Keratinocyte (primary cell): Measurements from ENCODE around the gene GARNL3. TPM values are rescaled to one million over a fixed set of nuclear protein-coding genes. Genes with fewer than 3 reads are reported as not detected.

ENCODE experiments used
- DNase-seq: peaks from one replicate; pipeline ENCODE4 v3.0.0-alpha.2; 2011; ENCODE audit warnings: low read depth, missing footprints, low spot score
- FAIRE-seq: peaks from 2 replicates; lab custom pipeline; 2011; peaks lifted over from hg19 to GRCh38; lab: Jason Lieb, UNC
- H2AFZ ChIP-seq: 2 replicates; pipeline ENCODE4 v1.6.0; 2012; ENCODE audit warnings: low read length, control low read depth, inconsistent platforms; ENCODE audit not compliant: control insufficient read depth
- H3K27ac ChIP-seq: 2 replicates; pipeline ENCODE4 v1.5.1; 2011; ENCODE audit warnings: low read length; ENCODE audit not compliant: control insufficient read depth, insufficient read depth
- H3K27me3 ChIP-seq: 3 replicates; pipeline ENCODE4 v1.6.0; 2011; ENCODE audit warnings: low read length; ENCODE audit not compliant: control insufficient read depth, insufficient read depth; ENCODE audit errors: extremely low read depth
- H3K36me3 ChIP-seq, 2 experiments: 2 replicates in 1 of 2; 3 replicates in 1 of 2; pipeline ENCODE4 v1.5.1; 2011; ENCODE audit warnings: low read length in 2 of 2, mild to moderate bottlenecking in 1 of 2; ENCODE audit not compliant: control insufficient read depth in 2 of 2, insufficient read depth in 2 of 2; ENCODE audit errors: extremely low read depth in 1 of 2
- H3K4me1 ChIP-seq: 3 replicates; pipeline ENCODE4 v1.5.1; 2011; ENCODE audit warnings: low read length; ENCODE audit not compliant: control insufficient read depth, insufficient read depth; ENCODE audit errors: extremely low read depth
- H3K4me2 ChIP-seq: 3 replicates; pipeline ENCODE4 v1.6.0; 2011; ENCODE audit warnings: low read depth, low read length; ENCODE audit not compliant: control insufficient read depth, insufficient read depth; ENCODE audit errors: extremely low read depth
- H3K4me3 ChIP-seq, 3 experiments: fragments of 200-600 bp in 1 of 3; sonication (generic) in 1 of 3; 2 replicates in 2 of 3; 3 replicates in 1 of 3; pipeline ENCODE4 v1.5.1; 2011 to 2016; ENCODE audit warnings: low read length in 3 of 3, mild to moderate bottlenecking in 3 of 3, control low read depth in 2 of 3, inconsistent platforms in 1 of 3, low read depth in 1 of 3, mixed read lengths in 1 of 3, mixed run types in 1 of 3, moderate library complexity in 1 of 3; ENCODE audit not compliant: control insufficient read depth in 2 of 3, insufficient read depth in 2 of 3; ENCODE audit errors: extremely low read depth in 1 of 3
- H3K79me2 ChIP-seq: 2 replicates; pipeline ENCODE4 v1.6.0; 2012; ENCODE audit warnings: low read length; ENCODE audit not compliant: control insufficient read depth, insufficient read depth
- H3K9ac ChIP-seq: 3 replicates; pipeline ENCODE4 v1.6.0; 2011; ENCODE audit warnings: low read length; ENCODE audit not compliant: control insufficient read depth, insufficient read depth; ENCODE audit errors: extremely low read depth
- H3K9me1 ChIP-seq: 3 replicates; pipeline ENCODE4 v1.6.0; 2011; ENCODE audit warnings: low read length; ENCODE audit not compliant: control insufficient read depth, insufficient read depth; ENCODE audit errors: extremely low read depth
- H3K9me3 ChIP-seq: 2 replicates; pipeline ENCODE4 v1.5.1; 2012; ENCODE audit warnings: low read depth, low read length; ENCODE audit not compliant: control insufficient read depth
- H4K20me1 ChIP-seq: 3 replicates; pipeline ENCODE4 v1.6.0; 2011; ENCODE audit warnings: low read length; ENCODE audit not compliant: control insufficient read depth, insufficient read depth; ENCODE audit errors: extremely low read depth
- EZH2 ChIP-seq: IDR thresholded peaks from one replicate; pipeline ENCODE4 v1.6.1; 2012; ENCODE audit warnings: inconsistent platforms, mild to moderate bottlenecking, low read length, moderate library complexity
- dilution Hi-C: fragments of 300-500 bp; cut with MboI; formaldehyde crosslinking; loops from one replicate; pipeline ENCODE4 v1.7.0; 2020; ENCODE audit warnings: low sequenced_read_pairs; ENCODE audit not compliant: extremely low pct_ligation_motif_present
- polyA plus RNA-seq, 5 experiments: library from polyadenylated mRNA; depleted of rRNA in 3 of 5; stranded (reverse) in 3 of 5; stranded (forward) in 1 of 5; unstranded in 1 of 5; fragments of >200 nt; gene quantifications; 1 replicate in 1 of 5; 2 replicates in 3 of 5; 3 replicates in 1 of 5; pipeline versions ENCODE4 v1.2.1 to v1.2.3, GENCODE V29; 2011 to 2012; ENCODE audit warnings: missing spikeins in 2 of 5, low read depth in 1 of 5, low replicate concordance in 1 of 5
- TF ChIP-seq, protein P1 (sequence below), 3 experiments: IDR thresholded peaks in 1 of 3; conservative IDR thresholded peaks in 1 of 3; optimal IDR thresholded peaks in 1 of 3; 2 replicates in 2 of 3; 3 replicates in 1 of 3; pipeline versions ENCODE3 to v1.5.1; 2011; ENCODE audit warnings: low read length in 3 of 3, mild to moderate bottlenecking in 3 of 3, moderate library complexity in 2 of 3, control low read depth in 1 of 3, inconsistent platforms in 1 of 3; ENCODE audit not compliant: insufficient read depth in 2 of 3; ENCODE audit errors: extremely low read depth in 1 of 3

Gene GARNL3
- polyA plus RNA-seq, 1 donor (not counting 4 experiments of a cell fraction or from before 2014, with no cell fraction given), result 2.4 TPM

DNA sequence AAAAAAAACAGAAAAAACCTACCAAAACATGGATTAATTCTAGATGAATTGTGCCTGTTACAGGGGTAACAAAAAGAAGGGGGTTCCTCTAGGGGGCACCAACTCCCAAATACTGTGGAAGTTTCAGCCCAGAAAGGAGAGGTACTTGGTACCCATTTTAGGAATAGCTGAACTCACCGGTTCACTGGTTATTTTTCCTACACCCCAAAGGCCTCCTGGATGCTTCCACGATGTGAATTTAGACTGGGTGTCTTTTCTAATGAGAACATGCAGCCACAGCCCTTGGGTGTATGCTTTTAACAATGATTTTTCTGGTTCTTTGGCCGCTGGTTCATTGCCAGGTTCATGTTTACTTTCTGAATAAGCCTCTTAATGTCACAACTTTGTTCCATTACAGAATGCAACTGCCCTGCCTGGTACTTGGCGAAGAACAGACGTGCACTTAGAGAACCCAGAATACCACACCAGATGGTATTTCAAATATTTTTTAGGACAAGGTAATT is 46.7 kb downstream of the GARNL3 start:
- Histone ChIP-seq H3K9ac (no peak overlapping the region), H3K4me1 (no peaks in the 10 kb centered on the region), H3K4me3 (no peak overlapping the region), H3K4me2 (no peak overlapping the region), H3K9me1 (no peaks in the 10 kb centered on the region), H3K9me3 (no peaks in the 10 kb centered on the region), H4K20me1 (no peaks in the 10 kb centered on the region), H3K79me2 (no peaks in the 10 kb centered on the region), H2AFZ (no peak overlapping the region), H3K27me3 (no peaks in the 10 kb centered on the region), H3K36me3 (peaks cover 0 to 1% of the 10 kb centered on the region in 2 experiments), H3K27ac (no peak overlapping the region)
- no peak for FAIRE-seq
- DNase-seq, result no peak
- TF ChIP-seq EZH2, result no peak
- TF ChIP-seq, protein P1, sequence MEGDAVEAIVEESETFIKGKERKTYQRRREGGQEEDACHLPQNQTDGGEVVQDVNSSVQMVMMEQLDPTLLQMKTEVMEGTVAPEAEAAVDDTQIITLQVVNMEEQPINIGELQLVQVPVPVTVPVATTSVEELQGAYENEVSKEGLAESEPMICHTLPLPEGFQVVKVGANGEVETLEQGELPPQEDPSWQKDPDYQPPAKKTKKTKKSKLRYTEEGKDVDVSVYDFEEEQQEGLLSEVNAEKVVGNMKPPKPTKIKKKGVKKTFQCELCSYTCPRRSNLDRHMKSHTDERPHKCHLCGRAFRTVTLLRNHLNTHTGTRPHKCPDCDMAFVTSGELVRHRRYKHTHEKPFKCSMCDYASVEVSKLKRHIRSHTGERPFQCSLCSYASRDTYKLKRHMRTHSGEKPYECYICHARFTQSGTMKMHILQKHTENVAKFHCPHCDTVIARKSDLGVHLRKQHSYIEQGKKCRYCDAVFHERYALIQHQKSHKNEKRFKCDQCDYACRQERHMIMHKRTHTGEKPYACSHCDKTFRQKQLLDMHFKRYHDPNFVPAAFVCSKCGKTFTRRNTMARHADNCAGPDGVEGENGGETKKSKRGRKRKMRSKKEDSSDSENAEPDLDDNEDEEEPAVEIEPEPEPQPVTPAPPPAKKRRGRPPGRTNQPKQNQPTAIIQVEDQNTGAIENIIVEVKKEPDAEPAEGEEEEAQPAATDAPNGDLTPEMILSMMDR (optimal IDR thresholded peaks at IDR 0.05 in 1 of 3, IDR thresholded peaks at IDR 0.05 in 1 of 3, conservative IDR thresholded peaks at IDR 0.05 in 1 of 3; ENCODE audit: extremely low read depth in 1 of 3, insufficient read depth in 2 of 3, low read length in 3 of 3), result peak in 2 of 3 experiments; percentile 27 to 44
- dilution Hi-C loops, result no loop called here

DNA sequence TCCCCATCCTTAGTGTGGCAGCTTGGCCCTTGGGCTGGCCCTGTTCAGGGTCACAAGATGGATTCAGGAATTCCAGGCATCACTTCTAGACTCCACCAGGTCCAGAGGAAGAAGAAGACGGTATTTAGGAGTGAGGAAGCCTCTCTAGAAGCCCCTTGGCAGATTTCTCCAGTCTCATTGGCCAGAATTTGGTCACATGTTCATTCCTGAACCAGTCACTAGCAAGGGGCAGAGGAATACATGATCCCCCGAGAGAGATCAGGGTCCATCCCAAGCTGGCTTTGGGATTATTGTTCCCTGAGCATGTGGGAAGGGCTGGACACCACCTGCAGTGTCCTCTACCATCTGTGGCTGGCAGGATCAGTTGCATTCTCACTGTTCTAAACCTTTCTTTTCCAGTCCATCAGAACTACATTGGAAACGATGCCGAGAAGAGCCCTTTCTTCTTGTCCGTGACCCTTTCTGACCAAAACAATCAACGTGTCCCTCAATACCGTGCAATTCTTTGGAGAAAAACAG is 48.5 kb downstream of the GARNL3 start:
- Histone ChIP-seq H3K4me3 (no peak overlapping the region), H3K4me2 (no peak overlapping the region), H3K27me3 (no peaks in the 10 kb centered on the region), H3K79me2 (no peaks in the 10 kb centered on the region), H4K20me1 (no peaks in the 10 kb centered on the region), H3K4me1 (peaks cover 10% of the 10 kb centered on the region), H3K27ac (no peak overlapping the region), H3K36me3 (peaks cover 1 to 2% of the 10 kb centered on the region in 2 experiments), H3K9me1 (no peaks in the 10 kb centered on the region), H3K9ac (no peak overlapping the region), H3K9me3 (no peaks in the 10 kb centered on the region), H2AFZ (no peak overlapping the region)
- FAIRE-seq, result no peak
- dilution Hi-C loops, result no loop called here
- TF ChIP-seq, protein P1 (optimal IDR thresholded peaks at IDR 0.05 in 1 of 3, IDR thresholded peaks at IDR 0.05 in 1 of 3, conservative IDR thresholded peaks at IDR 0.05 in 1 of 3; ENCODE audit: extremely low read depth in 1 of 3, insufficient read depth in 2 of 3, low read length in 3 of 3), result no peak
- TF ChIP-seq EZH2, result no peak
- DNase-seq, result no peak
